ENCODE measurements around the gene VASP.
"Not testable (repeated sequence)": the region's sequence is repeated elsewhere in the genome, so short reads cannot be mapped to it uniquely, and the experiment has no call there.

VASP gene

GRCh38 chr19:45507872-45508416 is 665 bp downstream of the VASP start:
- no peak for DNase-seq (ENCODE audit: low read depth)
- peak overlapping the region; percentile 87 for H3K4me3 ChIP-seq (ENCODE audit: low read depth, low read length)
- TF ChIP-seq MAX (IDR thresholded peaks at IDR 0.05; ENCODE audit: low read depth, low read length) (no peak), MYC (IDR thresholded peaks at IDR 0.05; ENCODE audit: low read depth, low read length) (no peak), POLR2A (IDR thresholded peaks at IDR 0.05; ENCODE audit: extremely low read depth, insufficient read length) (no peak), CTCF (IDR thresholded peaks at IDR 0.05; ENCODE audit: low read depth, low read length) (no peak)

GRCh38 chr19:45508417-45508860 is 1.2 kb downstream of the VASP start:
- peak; percentile 47 for DNase-seq (ENCODE audit: low read depth)
- peak overlapping the region; percentile 87 for H3K4me3 ChIP-seq (ENCODE audit: low read depth, low read length)
- no peak for TF ChIP-seq MYC (IDR thresholded peaks at IDR 0.05; ENCODE audit: low read depth, low read length)

- TF ChIP-seq CTCF (IDR thresholded peaks at IDR 0.05; ENCODE audit: low read depth, low read length) (no peak), MYC (IDR thresholded peaks at IDR 0.05; ENCODE audit: low read depth, low read length) (no peak; the same call in 1 of the 2 replicates), POLR2A (IDR thresholded peaks at IDR 0.05; ENCODE audit: extremely low read depth, insufficient read length) (no peak)
- H3K4me3 ChIP-seq (ENCODE audit: low read depth, low read length): peak overlapping the region; percentile 87
- DNase-seq (ENCODE audit: low read depth): peak; percentile 82
Observed at GRCh38 chr19:45508861-45509691, 1.8 kb downstream of the VASP start.

- DNase-seq (ENCODE audit: low read depth): no peak
- H3K4me3 ChIP-seq (ENCODE audit: low read depth, low read length): peak overlapping the region; percentile 58
- TF ChIP-seq CTCF (IDR thresholded peaks at IDR 0.05; ENCODE audit: low read depth, low read length) (no peak), MAX (IDR thresholded peaks at IDR 0.05; ENCODE audit: low read depth, low read length) (no peak), MYC (IDR thresholded peaks at IDR 0.05; ENCODE audit: low read depth, low read length) (no peak), POLR2A (IDR thresholded peaks at IDR 0.05; ENCODE audit: extremely low read depth, insufficient read length) (no peak)
Observed at GRCh38 chr19:45509692-45510015, 2.4 kb downstream of the VASP start.

GRCh38 chr19:45510352-45510751 is 3.1 kb downstream of the VASP start:
- not testable (repeated sequence) for DNase-seq (ENCODE audit: low read depth)

GRCh38 chr19:45511074-45511473 is 3.8 kb downstream of the VASP start:
- TF ChIP-seq CTCF (IDR thresholded peaks at IDR 0.05; ENCODE audit: low read depth, low read length) (no peak), MAX (IDR thresholded peaks at IDR 0.05; ENCODE audit: low read depth, low read length) (no peak), MYC (IDR thresholded peaks at IDR 0.05; ENCODE audit: low read depth, low read length) (no peak), POLR2A (IDR thresholded peaks at IDR 0.05; ENCODE audit: extremely low read depth, insufficient read length) (no peak)
- H3K4me3 ChIP-seq (ENCODE audit: low read depth, low read length): no peak overlapping the region
- no peak for DNase-seq (ENCODE audit: low read depth)

More at GRCh38 chr19:45510352-45510751, 3.1 kb downstream of the VASP start:
- H3K4me3 ChIP-seq (ENCODE audit: low read depth, low read length): not testable (repeated sequence)
